Stimulated activated CD8-positive, alpha-beta memory T cell treated with anti-CD3 and anti-CD28 coated beads, Interleukin-15, amount 100 ng/mL, for 1 hour (primary cell): Measurements from ENCODE around the gene OSCAR.
"Not testable (repeated sequence)": the region's sequence is repeated elsewhere in the genome, so short reads cannot be mapped to it uniquely, and the experiment has no call there.

ENCODE experiments used
- DNase-seq: peaks from one replicate; pipeline ENCODE4 v3.0.0-alpha.2; 2020; ENCODE audit warnings: low read depth

The OSCAR gene

GRCh38 chr19:54125713-54126112, 25.1 kb upstream of the OSCAR start:
- no peak for DNase-seq

GRCh38 chr19:54124393-54124792, 23.8 kb upstream of the OSCAR start:
- no peak for DNase-seq

- no peak for DNase-seq
Observed at GRCh38 chr19:54123682-54124081, 23.1 kb upstream of the OSCAR start.

GRCh38 chr19:54121259-54121658, 20.7 kb upstream of the OSCAR start:
- no peak for DNase-seq

GRCh38 chr19:54115109-54116063, 14.8 kb upstream of the OSCAR start, which contains the start of the genes PRPF31 and TFPT:
Gene PRPF31, plus strand, starts transcription at chr19:54115754. Its CDS starts 2,525 bp downstream, at chr19:54118279.
Gene TFPT, minus strand, starts transcription at chr19:54115657. Its CDS starts 388 bp downstream, at chr19:54115269.
- DNase-seq, result peak; percentile 96

GRCh38 chr19:54114340-54115108, 13.9 kb upstream of the OSCAR start:
- no peak for DNase-seq

- no peak for DNase-seq
Observed at GRCh38 chr19:54109651-54110050, 9.0 kb upstream of the OSCAR start.

- DNase-seq, result no peak
Observed at GRCh38 chr19:54108496-54108895, 7.9 kb upstream of the OSCAR start.

GRCh38 chr19:54107876-54108490, 7.4 kb upstream of the OSCAR start:
- DNase-seq, result no peak

- DNase-seq, result no peak
Observed at GRCh38 chr19:54106716-54107115, 6.1 kb upstream of the OSCAR start.

- DNase-seq, result no peak
Observed at GRCh38 chr19:54105796-54106195, 5.2 kb upstream of the OSCAR start.

- no peak for DNase-seq
Observed at GRCh38 chr19:54104998-54105715, 4.6 kb upstream of the OSCAR start.

GRCh38 chr19:54102421-54103169, 2.0 kb upstream of the OSCAR start, which contains the start of gene NDUFA3:
Gene NDUFA3, plus strand, starts transcription at chr19:54102855. Its CDS starts 24 bp downstream, at chr19:54102879.
- DNase-seq, result peak; percentile 90

- DNase-seq, result not testable (repeated sequence)
Observed at GRCh38 chr19:54099903-54100255, 724 bp downstream of the OSCAR start.

GRCh38 chr19:54099190-54099902, 1.3 kb downstream of the OSCAR start:
- no peak for DNase-seq

GRCh38 chr19:54096617-54097106, 3.9 kb downstream of the OSCAR start:
- DNase-seq, result no peak

GRCh38 chr19:54095859-54096616, 4.6 kb downstream of the OSCAR start:
- not testable (repeated sequence) for DNase-seq

GRCh38 chr19:54095136-54095858, 5.3 kb downstream of the OSCAR start:
- no peak for DNase-seq
